ENCODE results near the gene P2RY6. TPM values are rescaled to one million over a fixed set of nuclear protein-coding genes. Genes with fewer than 3 reads are reported as not detected.
"Not testable (repeated sequence)": the region's sequence is repeated elsewhere in the genome, so short reads cannot be mapped to it uniquely, and the experiment has no call there.

Gene P2RY6
- total RNA-seq, 2 donors from 2014 or later = 2.0 to 4.4 TPM

GRCh38 chr11:73270855-73271477 lies 1.2 kb upstream of the P2RY6 start:
- intact Hi-C loops (cut with DNase I) = no loop called here
- ATAC-seq (no peak), DNase-seq (no peak)

GRCh38 chr11:73271478-73271865 lies 666 bp upstream of the P2RY6 start:
- DNase-seq; ATAC-seq; intact Hi-C loops (cut with DNase I): not testable (repeated sequence)

GRCh38 chr11:73272680-73273038 lies 521 bp downstream of the P2RY6 start:
- intact Hi-C loops (cut with DNase I) = no loop called here
- no peak for DNase-seq
- no peak for ATAC-seq

GRCh38 chr11:73273222-73273895 lies 1.2 kb downstream of the P2RY6 start:
- intact Hi-C loops (cut with DNase I) = no loop called here
- no peak for ATAC-seq
- DNase-seq = no peak

- DNase-seq; ATAC-seq; intact Hi-C loops (cut with DNase I): not testable (repeated sequence)
Measured at GRCh38 chr11:73274191-73274590, 2.1 kb downstream of the P2RY6 start.

- no peak for ATAC-seq
- DNase-seq = peak; percentile 12
- intact Hi-C loops (cut with DNase I) = no loop called here
Measured at GRCh38 chr11:73274722-73275380, 2.7 kb downstream of the P2RY6 start.

GRCh38 chr11:73275381-73275750 lies 3.2 kb downstream of the P2RY6 start:
- peak; percentile 9 for DNase-seq
- ATAC-seq = no peak
- intact Hi-C loops (cut with DNase I) = no loop called here

GRCh38 chr11:73277467-73277866 lies 5.3 kb downstream of the P2RY6 start:
- intact Hi-C loops (cut with DNase I) = no loop called here
- DNase-seq (no peak), ATAC-seq (no peak)

- intact Hi-C loops (cut with DNase I) = no loop called here
- DNase-seq (peak; percentile 32), ATAC-seq (peak; percentile 62 to 73)
Measured at GRCh38 chr11:73280626-73281025, 8.5 kb downstream of the P2RY6 start.

- ATAC-seq (peak; percentile 52 to 78), DNase-seq (peak; percentile 27)
- intact Hi-C loops (cut with DNase I) = no loop called here
Measured at GRCh38 chr11:73281201-73281741, 9.1 kb downstream of the P2RY6 start.

- intact Hi-C loops (cut with DNase I) = no loop called here
- DNase-seq = no peak
- no peak for ATAC-seq
Measured at GRCh38 chr11:73281796-73282660, 9.9 kb downstream of the P2RY6 start.

GRCh38 chr11:73283276-73284000 lies 11.3 kb downstream of the P2RY6 start:
- ATAC-seq = no peak
- intact Hi-C loops (cut with DNase I) = no loop called here
- peak; percentile 12 for DNase-seq

GRCh38 chr11:73284106-73284505 lies 12.0 kb downstream of the P2RY6 start:
- no peak for DNase-seq
- no peak for ATAC-seq
- intact Hi-C loops (cut with DNase I) = no loop called here

GRCh38 chr11:73285721-73286120 lies 13.6 kb downstream of the P2RY6 start:
- intact Hi-C loops (cut with DNase I) = loop anchor here in 1 of 2 donors (5.0 kb wide), 1 partner anchor 98 kb away; no protein-coding TSS in a partner anchor
- ATAC-seq = no peak
- DNase-seq = peak; percentile 4

- DNase-seq = peak; percentile 10
- intact Hi-C loops (cut with DNase I) = loop anchor here in 1 of 2 donors (5.0 kb wide), 1 partner anchor 99 kb away; no protein-coding TSS in a partner anchor
- no peak for ATAC-seq
Measured at GRCh38 chr11:73286240-73286810, 14.2 kb downstream of the P2RY6 start.

- peak; percentile 77 for DNase-seq
Measured at GRCh38 chr11:73287400-73288101, 15.4 kb downstream of the P2RY6 start.

GRCh38 chr11:73288192-73288872 lies 16.2 kb downstream of the P2RY6 start:
- intact Hi-C loops (cut with DNase I) = loop anchor here in 1 of 2 donors (5.0 kb wide), 1 partner anchor 101 kb away; no protein-coding TSS in a partner anchor
- DNase-seq (no peak), ATAC-seq (peak in 1 of 2 donors; percentile 12)

More at GRCh38 chr11:73287400-73288101, 15.4 kb downstream of the P2RY6 start:
- intact Hi-C loops (cut with DNase I) = loop anchor here in 1 of 2 donors (5.0 kb wide), 1 partner anchor 100 kb away; no protein-coding TSS in a partner anchor
- peak in 1 of 2 donors; percentile 8 for ATAC-seq

Data from left cardiac atrium (tissue), 4 donors.